Measurements from ENCODE around the gene GRID1. TPM values are rescaled to one million over a fixed set of nuclear protein-coding genes. Genes with fewer than 3 reads are reported as not detected.

The GRID1 gene
- total RNA-seq, 4 donors from 2014 or later = 0.35 to 10.7 (median 1.3) TPM

DNA sequence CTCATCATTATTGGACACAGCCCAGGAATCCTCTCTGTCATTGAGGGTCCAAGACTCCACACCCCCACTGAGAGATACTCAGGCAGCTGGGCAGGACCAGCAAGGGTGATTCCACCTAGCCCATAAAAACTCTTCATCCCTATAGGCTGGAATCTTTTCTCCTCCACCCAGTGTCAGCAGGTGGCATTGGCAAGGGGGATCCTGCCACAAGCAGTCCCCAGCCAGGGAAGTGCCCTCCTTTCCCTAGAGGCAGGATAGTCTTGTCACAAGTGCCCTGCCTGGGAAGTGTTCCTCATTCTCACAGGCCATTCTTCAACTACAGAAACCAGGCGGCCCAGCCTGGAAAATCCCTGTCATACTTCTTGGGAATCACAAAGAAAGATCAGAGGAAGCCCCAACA is 533.6 kb downstream of the GRID1 start:
- Histone ChIP-seq H3K36me3 (no peaks in the 10 kb centered on the region), H3K27ac (no peak overlapping the region), H3K4me1 (no peaks in the 10 kb centered on the region), H3K4me3 (no peak overlapping the region), H3K9me3 (peaks cover 0 to 5% (median 0%) of the 10 kb centered on the region in 4 donors), H3K27me3 (no peaks in the 10 kb centered on the region)
- TF ChIP-seq, protein P1, sequence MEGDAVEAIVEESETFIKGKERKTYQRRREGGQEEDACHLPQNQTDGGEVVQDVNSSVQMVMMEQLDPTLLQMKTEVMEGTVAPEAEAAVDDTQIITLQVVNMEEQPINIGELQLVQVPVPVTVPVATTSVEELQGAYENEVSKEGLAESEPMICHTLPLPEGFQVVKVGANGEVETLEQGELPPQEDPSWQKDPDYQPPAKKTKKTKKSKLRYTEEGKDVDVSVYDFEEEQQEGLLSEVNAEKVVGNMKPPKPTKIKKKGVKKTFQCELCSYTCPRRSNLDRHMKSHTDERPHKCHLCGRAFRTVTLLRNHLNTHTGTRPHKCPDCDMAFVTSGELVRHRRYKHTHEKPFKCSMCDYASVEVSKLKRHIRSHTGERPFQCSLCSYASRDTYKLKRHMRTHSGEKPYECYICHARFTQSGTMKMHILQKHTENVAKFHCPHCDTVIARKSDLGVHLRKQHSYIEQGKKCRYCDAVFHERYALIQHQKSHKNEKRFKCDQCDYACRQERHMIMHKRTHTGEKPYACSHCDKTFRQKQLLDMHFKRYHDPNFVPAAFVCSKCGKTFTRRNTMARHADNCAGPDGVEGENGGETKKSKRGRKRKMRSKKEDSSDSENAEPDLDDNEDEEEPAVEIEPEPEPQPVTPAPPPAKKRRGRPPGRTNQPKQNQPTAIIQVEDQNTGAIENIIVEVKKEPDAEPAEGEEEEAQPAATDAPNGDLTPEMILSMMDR (IDR thresholded peaks at IDR 0.05) = no peak
- no peak for TF ChIP-seq POLR2A (IDR thresholded peaks at IDR 0.05)
- DNase-seq = no peak

DNA sequence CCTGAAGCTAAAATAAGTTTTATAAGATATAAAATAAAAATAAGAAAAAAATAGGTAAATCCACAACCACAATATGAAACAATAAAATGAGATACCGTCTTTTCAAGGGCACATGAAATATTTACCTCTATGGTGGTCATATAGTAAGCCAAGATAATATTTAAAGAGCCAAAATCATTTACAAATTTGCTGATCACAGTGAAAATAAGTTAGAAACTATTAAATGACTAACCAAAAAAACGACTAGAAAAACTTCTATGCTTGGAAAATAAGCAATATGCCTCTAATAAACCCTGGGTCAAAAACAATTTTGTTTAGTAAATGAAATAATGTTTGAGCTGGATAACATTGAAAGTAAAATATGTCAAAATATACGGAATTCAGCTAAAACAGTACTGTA is 535.2 kb downstream of the GRID1 start:
- Histone ChIP-seq H3K27ac (no peak overlapping the region), H3K9me3 (peaks cover 0 to 5% (median 0%) of the 10 kb centered on the region in 4 donors), H3K27me3 (no peaks in the 10 kb centered on the region), H3K4me3 (no peak overlapping the region), H3K4me1 (no peaks in the 10 kb centered on the region), H3K36me3 (no peaks in the 10 kb centered on the region)
- no peak for DNase-seq
- TF ChIP-seq, protein P1 (IDR thresholded peaks at IDR 0.05) = no peak
- no peak for TF ChIP-seq POLR2A (IDR thresholded peaks at IDR 0.05)

DNA sequence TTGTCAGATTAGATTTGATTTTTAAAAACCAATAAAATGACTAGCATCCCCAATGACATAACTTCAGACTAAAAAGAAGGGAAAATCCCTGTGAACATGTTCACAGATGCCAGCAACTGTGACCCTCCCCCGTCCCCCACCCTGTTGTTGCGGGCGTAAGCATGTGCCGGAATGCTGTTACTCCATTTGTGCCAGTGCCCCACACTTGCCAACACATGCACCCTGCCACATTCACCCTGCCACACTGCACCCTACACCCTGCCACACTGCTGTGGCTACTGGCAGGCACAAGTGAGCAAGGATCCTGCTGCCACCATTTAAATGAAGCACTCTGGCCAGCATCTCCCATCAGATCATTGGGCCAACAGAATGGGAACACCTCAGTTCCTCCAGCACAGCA is 540.2 kb downstream of the GRID1 start:
- no peaks in the 10 kb centered on the region for H3K27me3 ChIP-seq
- H3K27ac ChIP-seq = no peak overlapping the region
- DNase-seq = no peak
- H3K36me3 ChIP-seq = no peaks in the 10 kb centered on the region
- H3K4me3 ChIP-seq = no peak overlapping the region
- TF ChIP-seq, protein P1 (IDR thresholded peaks at IDR 0.05) = no peak
- TF ChIP-seq POLR2A (IDR thresholded peaks at IDR 0.05) = no peak
- H3K4me1 ChIP-seq = no peaks in the 10 kb centered on the region
- peaks cover 0 to 5% (median 0%) of the 10 kb centered on the region in 4 donors for H3K9me3 ChIP-seq

DNA sequence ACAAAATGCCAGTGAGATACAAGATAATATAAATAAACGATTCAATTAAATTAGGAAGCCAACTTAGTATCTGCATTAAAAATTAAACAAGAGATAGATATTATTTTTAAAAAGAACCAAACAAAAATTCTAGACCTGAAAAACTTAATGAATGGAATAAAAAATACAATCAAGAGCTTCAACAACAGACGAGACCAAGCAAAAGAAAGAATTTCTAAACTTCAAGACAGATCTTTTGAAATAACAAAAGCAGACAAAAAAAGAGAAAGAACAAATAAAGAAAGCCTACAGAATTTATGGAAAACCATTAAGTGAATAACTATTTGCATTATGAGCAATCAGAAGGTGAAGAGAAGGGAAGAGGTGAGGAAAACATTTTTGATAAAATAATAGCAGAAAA is 555.2 kb downstream of the GRID1 start:
- no peaks in the 10 kb centered on the region for H3K4me1 ChIP-seq
- H3K36me3 ChIP-seq = no peaks in the 10 kb centered on the region
- H3K27me3 ChIP-seq = no peaks in the 10 kb centered on the region
- H3K4me3 ChIP-seq = no peak overlapping the region
- H3K27ac ChIP-seq = no peak overlapping the region
- H3K9me3 ChIP-seq = peaks cover 0 to 7% (median 0%) of the 10 kb centered on the region in 4 donors
- no peak for DNase-seq
- TF ChIP-seq, protein P1 (IDR thresholded peaks at IDR 0.05) = no peak
- TF ChIP-seq POLR2A (IDR thresholded peaks at IDR 0.05) = no peak

DNA sequence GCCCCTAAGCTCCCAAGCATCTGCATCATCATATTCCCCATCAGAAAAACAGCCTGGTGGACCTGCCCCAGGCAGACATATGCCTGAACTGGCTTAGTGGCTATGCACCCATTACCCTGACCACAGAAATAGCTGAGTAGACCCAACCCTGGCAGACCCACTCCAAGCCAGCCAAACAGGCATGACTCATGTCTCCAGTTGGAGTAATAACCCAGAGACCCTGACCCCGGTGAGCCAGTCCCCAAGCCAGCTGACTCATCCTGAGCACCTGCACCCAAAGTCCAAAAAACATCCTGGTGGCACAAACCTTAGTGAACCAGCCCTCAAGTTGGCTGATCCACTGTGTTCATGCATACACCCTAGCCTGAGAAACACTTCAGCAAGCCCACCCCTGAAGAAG is 555.9 kb downstream of the GRID1 start:
- no peak for DNase-seq
- no peak overlapping the region for H3K27ac ChIP-seq
- TF ChIP-seq, protein P1 (IDR thresholded peaks at IDR 0.05) = no peak
- no peak for TF ChIP-seq POLR2A (IDR thresholded peaks at IDR 0.05)
- H3K4me1 ChIP-seq = no peaks in the 10 kb centered on the region
- H3K27me3 ChIP-seq = no peaks in the 10 kb centered on the region
- H3K36me3 ChIP-seq = no peaks in the 10 kb centered on the region
- peaks cover 0 to 7% (median 0%) of the 10 kb centered on the region in 4 donors for H3K9me3 ChIP-seq
- no peak overlapping the region for H3K4me3 ChIP-seq

DNA sequence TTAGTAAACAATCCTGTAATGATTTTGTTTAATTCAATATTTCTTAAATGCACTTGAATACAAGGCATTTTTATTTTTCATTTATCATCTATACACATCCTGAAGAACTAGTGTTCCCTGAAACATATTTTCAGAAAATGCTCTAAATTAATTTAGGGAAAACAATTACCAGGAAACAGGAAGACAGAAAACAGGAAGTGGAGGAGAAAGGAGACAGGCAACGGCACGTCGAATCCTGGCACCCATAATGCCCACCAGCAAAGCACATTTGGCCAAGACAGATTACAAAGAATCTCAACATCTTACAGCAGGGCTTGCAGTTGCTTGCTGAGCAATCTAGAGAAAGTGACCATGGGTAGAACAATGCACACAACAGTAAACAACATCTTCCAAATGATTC is 571.1 kb downstream of the GRID1 start:
- H3K36me3 ChIP-seq = no peaks in the 10 kb centered on the region
- H3K9me3 ChIP-seq = no peaks in the 10 kb centered on the region
- no peak overlapping the region for H3K27ac ChIP-seq
- no peaks in the 10 kb centered on the region for H3K27me3 ChIP-seq
- no peak for DNase-seq
- no peaks in the 10 kb centered on the region for H3K4me1 ChIP-seq
- TF ChIP-seq, protein P1 (IDR thresholded peaks at IDR 0.05) = no peak
- TF ChIP-seq POLR2A (IDR thresholded peaks at IDR 0.05) = no peak
- no peak overlapping the region for H3K4me3 ChIP-seq

Data from Peyer's patch (tissue), 4 donors.